ENCODE data around the gene EDDM3A. TPM values are rescaled to one million over a fixed set of nuclear protein-coding genes. Genes with fewer than 3 reads are reported as not detected.

EDDM3A gene
- total RNA-seq, 1 donor from 2014 or later = not detected

GRCh38 chr14:20774258-20774824 lies 28.7 kb downstream of the EDDM3A start:
- no peaks in the 10 kb centered on the region for H3K36me3 ChIP-seq
- no peak for TF ChIP-seq CTCF (IDR thresholded peaks at IDR 0.05)
- no peaks in the 10 kb centered on the region for H3K27me3 ChIP-seq (ENCODE audit: low read depth)
- peaks cover 7% of the 10 kb centered on the region for H3K4me1 ChIP-seq
- no peak overlapping the region for H3K27ac ChIP-seq
- intact Hi-C loops (cut with DNase I) = no loop called here
- H3K4me3 ChIP-seq = no peak overlapping the region
- no peaks in the 10 kb centered on the region for H3K9me3 ChIP-seq
- ATAC-seq (peak; percentile 47 to 74), DNase-seq (no peak)

GRCh38 chr14:20775043-20775442 lies 29.4 kb downstream of the EDDM3A start:
- H3K4me3 ChIP-seq = no peak overlapping the region
- no peak overlapping the region for H3K27ac ChIP-seq

GRCh38 chr14:20775901-20776300 lies 30.2 kb downstream of the EDDM3A start:
- Histone ChIP-seq H3K9me3 (no peaks in the 10 kb centered on the region), H3K27ac (no peak overlapping the region), H3K4me1 (peaks cover 7% of the 10 kb centered on the region), H3K27me3 (ENCODE audit: low read depth) (no peaks in the 10 kb centered on the region), H3K4me3 (no peak overlapping the region), H3K36me3 (no peaks in the 10 kb centered on the region)
- TF ChIP-seq CTCF (IDR thresholded peaks at IDR 0.05) = no peak
- DNase-seq (no peak), ATAC-seq (no peak)
- intact Hi-C loops (cut with DNase I) = no loop called here

More at GRCh38 chr14:20775043-20775442, 29.4 kb downstream of the EDDM3A start:
- no peak for TF ChIP-seq CTCF (IDR thresholded peaks at IDR 0.05)
- Histone ChIP-seq H3K27me3 (ENCODE audit: low read depth) (no peaks in the 10 kb centered on the region), H3K9me3 (no peaks in the 10 kb centered on the region), H3K36me3 (no peaks in the 10 kb centered on the region), H3K4me1 (peaks cover 7% of the 10 kb centered on the region)
- intact Hi-C loops (cut with DNase I) = no loop called here
- no peak for DNase-seq
- no peak for ATAC-seq

GRCh38 chr14:20781803-20782202 lies 36.1 kb downstream of the EDDM3A start:
- TF ChIP-seq CTCF (IDR thresholded peaks at IDR 0.05) = no peak
- Histone ChIP-seq H3K27ac (peak overlapping the region; percentile 78), H3K36me3 (no peaks in the 10 kb centered on the region), H3K4me3 (peak overlapping the region; percentile 41), H3K4me1 (peaks cover 21% of the 10 kb centered on the region), H3K27me3 (ENCODE audit: low read depth) (no peaks in the 10 kb centered on the region), H3K9me3 (no peaks in the 10 kb centered on the region)
- intact Hi-C loops (cut with DNase I) = no loop called here
- ATAC-seq (peak; percentile 28 to 37), DNase-seq (no peak)

- ATAC-seq = peak; percentile 76 to 84
- Histone ChIP-seq H3K36me3 (no peaks in the 10 kb centered on the region), H3K4me3 (peak overlapping the region; percentile 41), H3K4me1 (peaks cover 21% of the 10 kb centered on the region), H3K27ac (peak overlapping the region; percentile 78), H3K9me3 (no peaks in the 10 kb centered on the region), H3K27me3 (ENCODE audit: low read depth) (no peaks in the 10 kb centered on the region)
- no peak for TF ChIP-seq CTCF (IDR thresholded peaks at IDR 0.05)
- DNase-seq = no peak
- intact Hi-C loops (cut with DNase I) = no loop called here
These were observed 36.7 kb downstream of the EDDM3A start for GRCh38 chr14:20782280-20782890.
